ENCODE results near the gene ALKBH8.

ALKBH8 gene, protein sequence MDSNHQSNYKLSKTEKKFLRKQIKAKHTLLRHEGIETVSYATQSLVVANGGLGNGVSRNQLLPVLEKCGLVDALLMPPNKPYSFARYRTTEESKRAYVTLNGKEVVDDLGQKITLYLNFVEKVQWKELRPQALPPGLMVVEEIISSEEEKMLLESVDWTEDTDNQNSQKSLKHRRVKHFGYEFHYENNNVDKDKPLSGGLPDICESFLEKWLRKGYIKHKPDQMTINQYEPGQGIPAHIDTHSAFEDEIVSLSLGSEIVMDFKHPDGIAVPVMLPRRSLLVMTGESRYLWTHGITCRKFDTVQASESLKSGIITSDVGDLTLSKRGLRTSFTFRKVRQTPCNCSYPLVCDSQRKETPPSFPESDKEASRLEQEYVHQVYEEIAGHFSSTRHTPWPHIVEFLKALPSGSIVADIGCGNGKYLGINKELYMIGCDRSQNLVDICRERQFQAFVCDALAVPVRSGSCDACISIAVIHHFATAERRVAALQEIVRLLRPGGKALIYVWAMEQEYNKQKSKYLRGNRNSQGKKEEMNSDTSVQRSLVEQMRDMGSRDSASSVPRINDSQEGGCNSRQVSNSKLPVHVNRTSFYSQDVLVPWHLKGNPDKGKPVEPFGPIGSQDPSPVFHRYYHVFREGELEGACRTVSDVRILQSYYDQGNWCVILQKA

GRCh38 chr11:107565219-107565937 lies at the start of gene ALKBH8:
Gene ALKBH8 (minus strand): TSS chr11:107565735. CDS start chr11:107560893, 4,842 bp downstream.
- Histone ChIP-seq H3K9ac (ENCODE audit: low read depth, low read length) (peak within 1 kb of the TSS; percentile 87), H3K36me3 (ENCODE audit: control insufficient read depth, insufficient read depth, low read length) (no peaks in the 10 kb centered on the region), H3K4me3 (ENCODE audit: low read depth, low read length) (peak within 1 kb of the TSS; percentile 99), H3K27me3 (ENCODE audit: control insufficient read depth, insufficient read depth, low read length) (no peaks in the 10 kb centered on the region), H3K4me1 (ENCODE audit: control insufficient read depth, insufficient read depth, low read length) (peaks cover under 1% of the 10 kb centered on the region), H3K9me3 (ENCODE audit: control insufficient read depth, insufficient read depth, low read length) (no peaks in the 10 kb centered on the region)

DNA sequence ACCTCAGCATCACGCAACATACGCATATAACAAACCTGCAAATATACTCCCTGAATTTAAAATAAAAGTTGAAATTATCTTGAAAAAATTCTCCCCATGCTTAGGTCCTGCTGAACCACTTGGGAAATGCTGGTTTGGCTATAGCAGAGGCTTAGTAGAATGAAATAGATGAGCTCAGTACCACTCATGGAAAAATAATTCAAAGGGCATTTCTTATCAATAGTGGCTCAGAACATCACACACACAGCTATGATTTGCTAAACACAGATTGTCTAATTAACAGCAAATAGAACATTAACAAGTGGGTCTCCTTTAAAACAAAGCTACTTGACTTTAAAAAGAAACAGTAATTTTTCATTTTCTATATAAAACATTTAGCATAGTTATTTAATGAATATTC lies 46.9 kb upstream of the ALKBH8 start:
- no peaks in the 10 kb centered on the region for H3K27me3 ChIP-seq (ENCODE audit: control insufficient read depth, insufficient read depth, low read length)
- no peaks in the 10 kb centered on the region for H3K36me3 ChIP-seq (ENCODE audit: control insufficient read depth, insufficient read depth, low read length)
- no peaks in the 10 kb centered on the region for H3K9me3 ChIP-seq (ENCODE audit: control insufficient read depth, insufficient read depth, low read length)
- peaks cover 7% of the 10 kb centered on the region for H3K4me1 ChIP-seq (ENCODE audit: control insufficient read depth, insufficient read depth, low read length)
- H3K4me3 ChIP-seq (ENCODE audit: low read depth, low read length) = no peak overlapping the region
- no peak overlapping the region for H3K9ac ChIP-seq (ENCODE audit: low read depth, low read length)

DNA sequence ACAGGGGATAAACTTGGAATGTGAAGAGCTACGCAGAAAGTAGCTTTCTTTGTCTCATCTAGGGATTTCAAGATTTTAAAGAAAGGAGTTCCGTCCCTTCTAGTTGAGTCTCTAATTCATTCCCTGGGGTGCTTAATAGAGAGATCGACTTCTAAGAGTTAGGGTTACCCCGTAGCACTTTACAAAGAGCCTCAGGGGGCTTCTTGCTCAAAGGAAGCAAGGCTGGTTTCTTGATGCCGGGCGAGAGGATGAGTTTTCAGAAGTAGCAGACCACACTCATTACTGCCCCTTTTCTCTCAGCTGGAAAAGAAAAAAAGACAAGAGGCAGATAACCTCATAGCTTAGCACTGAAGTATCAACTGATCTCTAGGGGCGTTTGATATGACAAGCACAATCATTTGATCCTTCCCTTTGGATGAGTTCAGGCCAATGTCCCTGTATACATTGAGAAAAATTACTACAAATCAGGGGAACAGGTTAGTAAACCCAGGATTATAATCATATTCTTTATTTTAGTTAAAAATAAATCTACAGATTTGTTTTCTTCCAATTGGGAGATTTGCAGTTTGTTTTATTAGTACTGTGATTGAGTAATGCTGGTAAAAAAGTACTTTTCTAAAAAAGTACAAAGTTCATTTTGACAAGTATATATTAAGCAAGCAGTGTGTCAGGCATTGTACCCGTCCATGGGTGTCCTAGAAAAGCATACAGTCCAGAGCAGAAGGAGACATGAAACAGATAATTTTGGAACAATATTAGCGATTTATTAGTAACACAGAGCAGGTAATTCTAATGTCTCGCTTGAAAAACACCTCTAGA lies 44.1 kb upstream of the ALKBH8 start:
- Histone ChIP-seq H3K4me1 (ENCODE audit: control insufficient read depth, insufficient read depth, low read length) (peaks cover 7% of the 10 kb centered on the region), H3K36me3 (ENCODE audit: control insufficient read depth, insufficient read depth, low read length) (no peaks in the 10 kb centered on the region), H3K9me3 (ENCODE audit: control insufficient read depth, insufficient read depth, low read length) (no peaks in the 10 kb centered on the region), H3K27me3 (ENCODE audit: control insufficient read depth, insufficient read depth, low read length) (no peaks in the 10 kb centered on the region), H3K9ac (ENCODE audit: low read depth, low read length) (no peak overlapping the region), H3K4me3 (ENCODE audit: low read depth, low read length) (no peak overlapping the region)

DNA sequence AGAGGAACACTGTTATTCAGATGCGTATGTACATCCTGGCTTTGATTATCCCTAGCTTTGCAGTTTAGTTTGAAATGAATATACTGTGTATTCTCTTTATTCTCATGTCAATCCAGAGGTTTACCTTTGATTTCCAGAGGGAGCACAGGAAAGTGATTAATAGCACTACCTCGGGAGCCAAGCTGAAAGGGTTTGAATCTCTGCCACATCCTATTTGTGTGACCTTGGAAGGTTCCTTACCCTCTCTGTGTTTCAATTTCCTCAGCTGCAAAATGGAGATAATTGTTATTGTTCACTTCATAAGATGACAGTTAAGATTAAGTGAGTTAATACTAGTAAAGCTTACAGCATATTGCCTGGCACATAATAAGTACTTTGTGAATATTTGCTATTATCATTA lies 43.3 kb upstream of the ALKBH8 start:
- H3K36me3 ChIP-seq (ENCODE audit: control insufficient read depth, insufficient read depth, low read length) = no peaks in the 10 kb centered on the region
- no peaks in the 10 kb centered on the region for H3K9me3 ChIP-seq (ENCODE audit: control insufficient read depth, insufficient read depth, low read length)
- no peak overlapping the region for H3K9ac ChIP-seq (ENCODE audit: low read depth, low read length)
- no peak overlapping the region for H3K4me3 ChIP-seq (ENCODE audit: low read depth, low read length)
- no peaks in the 10 kb centered on the region for H3K27me3 ChIP-seq (ENCODE audit: control insufficient read depth, insufficient read depth, low read length)
- H3K4me1 ChIP-seq (ENCODE audit: control insufficient read depth, insufficient read depth, low read length) = peaks cover 7% of the 10 kb centered on the region

- Histone ChIP-seq H3K36me3 (ENCODE audit: control insufficient read depth, insufficient read depth, low read length) (no peaks in the 10 kb centered on the region), H3K9ac (ENCODE audit: low read depth, low read length) (no peak overlapping the region), H3K4me3 (ENCODE audit: low read depth, low read length) (no peak overlapping the region), H3K27me3 (ENCODE audit: control insufficient read depth, insufficient read depth, low read length) (no peaks in the 10 kb centered on the region), H3K4me1 (ENCODE audit: control insufficient read depth, insufficient read depth, low read length) (peaks cover 7% of the 10 kb centered on the region), H3K9me3 (ENCODE audit: control insufficient read depth, insufficient read depth, low read length) (no peaks in the 10 kb centered on the region)
These were observed 40.6 kb upstream of the ALKBH8 start for GRCh38 chr11:107606141-107606540.

DNA sequence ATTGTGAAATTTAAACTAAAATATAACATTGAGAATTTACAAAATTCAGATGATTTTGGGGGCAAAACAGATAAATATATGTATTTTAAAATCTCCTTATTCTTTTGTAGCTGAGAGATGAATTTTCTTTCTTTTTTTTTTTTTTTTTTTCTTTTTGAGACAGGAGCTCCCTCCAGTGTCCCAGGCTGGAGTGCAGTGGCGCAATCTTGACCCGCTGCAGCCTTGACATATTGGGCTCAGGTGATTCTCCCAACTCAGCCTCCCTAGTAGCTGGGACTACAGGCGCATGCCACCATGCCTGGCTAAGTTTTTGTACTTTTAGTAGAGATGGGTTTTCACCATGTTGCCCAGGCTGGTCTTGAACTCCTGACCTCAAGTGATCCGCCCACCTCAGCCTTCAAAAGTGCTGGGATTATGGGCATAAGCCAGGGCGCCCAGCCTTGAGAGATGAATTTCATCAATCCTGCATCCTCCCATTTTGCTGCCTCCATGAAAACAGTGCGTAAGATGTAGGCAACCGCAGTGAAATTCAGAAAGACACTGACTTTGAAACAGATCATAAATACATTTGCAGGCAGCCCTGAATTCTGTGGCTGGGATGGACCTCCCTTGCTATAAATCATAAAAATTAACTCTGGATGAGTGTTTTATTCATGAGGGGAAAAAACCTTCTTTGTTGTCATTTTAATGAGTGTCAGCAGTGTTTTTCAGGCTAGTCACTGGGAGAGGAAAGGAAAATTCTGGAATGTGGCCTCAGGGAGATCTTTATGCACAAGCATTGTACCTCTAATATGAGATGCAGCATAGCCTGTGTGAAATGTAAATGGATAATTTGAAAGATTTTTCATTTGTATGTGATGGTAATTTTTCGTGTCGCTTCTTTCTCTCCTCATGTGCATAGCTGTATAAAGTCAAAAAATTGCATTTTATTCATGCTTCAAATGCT lies 39.8 kb upstream of the ALKBH8 start:
- no peaks in the 10 kb centered on the region for H3K27me3 ChIP-seq (ENCODE audit: control insufficient read depth, insufficient read depth, low read length)
- H3K4me3 ChIP-seq (ENCODE audit: low read depth, low read length) = no peak overlapping the region
- H3K9ac ChIP-seq (ENCODE audit: low read depth, low read length) = no peak overlapping the region
- H3K9me3 ChIP-seq (ENCODE audit: control insufficient read depth, insufficient read depth, low read length) = no peaks in the 10 kb centered on the region
- no peaks in the 10 kb centered on the region for H3K36me3 ChIP-seq (ENCODE audit: control insufficient read depth, insufficient read depth, low read length)
- H3K4me1 ChIP-seq (ENCODE audit: control insufficient read depth, insufficient read depth, low read length) = peaks cover 7% of the 10 kb centered on the region

DNA sequence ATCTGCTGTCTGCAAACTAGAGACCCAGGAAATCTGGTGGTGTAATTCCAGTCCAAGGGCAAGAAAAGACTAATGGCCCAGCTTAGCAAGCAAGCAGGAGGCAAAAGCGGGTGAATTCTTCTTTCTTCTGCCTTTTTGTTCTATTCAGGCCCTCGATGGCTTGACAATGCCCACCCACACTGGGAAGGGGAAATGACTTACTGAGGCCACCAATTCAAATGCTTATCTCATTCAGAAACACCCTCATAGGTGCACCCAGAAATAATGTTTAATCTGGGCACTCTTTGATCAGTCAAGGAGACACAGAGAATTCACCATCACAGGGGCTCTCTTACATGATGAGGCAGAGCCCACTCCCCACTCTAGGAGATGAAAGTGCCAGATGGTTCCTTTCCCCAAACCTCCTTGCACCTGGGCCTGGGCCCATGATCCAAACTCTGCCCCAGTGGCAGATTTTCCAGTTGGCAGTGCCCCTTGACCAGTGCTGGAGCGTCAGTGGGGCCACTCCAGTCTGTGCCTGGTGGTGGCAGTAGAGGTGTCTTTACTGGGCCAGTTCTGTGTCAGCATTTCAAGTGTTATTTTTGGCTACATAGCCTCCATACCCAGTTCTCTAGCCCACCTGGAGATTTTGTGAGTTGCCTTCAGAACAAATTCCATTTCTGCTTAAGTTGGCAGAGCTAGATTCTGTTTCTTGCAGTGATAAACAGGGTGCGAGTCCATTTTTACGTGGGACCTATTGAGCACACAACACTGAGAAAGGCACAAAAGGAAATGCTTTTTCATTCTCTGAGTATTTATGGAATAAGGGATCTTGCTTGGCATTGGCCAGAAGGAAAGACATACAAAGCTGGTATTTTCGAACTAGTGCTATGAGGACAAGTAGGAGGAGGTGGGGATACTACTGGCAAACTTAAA lies 32.9 kb upstream of the ALKBH8 start:
- Histone ChIP-seq H3K9ac (ENCODE audit: low read depth, low read length) (no peak overlapping the region), H3K4me3 (ENCODE audit: low read depth, low read length) (no peak overlapping the region), H3K27me3 (ENCODE audit: control insufficient read depth, insufficient read depth, low read length) (peaks cover 19% of the 10 kb centered on the region), H3K36me3 (ENCODE audit: control insufficient read depth, insufficient read depth, low read length) (no peaks in the 10 kb centered on the region), H3K4me1 (ENCODE audit: control insufficient read depth, insufficient read depth, low read length) (peaks cover 9% of the 10 kb centered on the region), H3K9me3 (ENCODE audit: control insufficient read depth, insufficient read depth, low read length) (no peaks in the 10 kb centered on the region)

DNA sequence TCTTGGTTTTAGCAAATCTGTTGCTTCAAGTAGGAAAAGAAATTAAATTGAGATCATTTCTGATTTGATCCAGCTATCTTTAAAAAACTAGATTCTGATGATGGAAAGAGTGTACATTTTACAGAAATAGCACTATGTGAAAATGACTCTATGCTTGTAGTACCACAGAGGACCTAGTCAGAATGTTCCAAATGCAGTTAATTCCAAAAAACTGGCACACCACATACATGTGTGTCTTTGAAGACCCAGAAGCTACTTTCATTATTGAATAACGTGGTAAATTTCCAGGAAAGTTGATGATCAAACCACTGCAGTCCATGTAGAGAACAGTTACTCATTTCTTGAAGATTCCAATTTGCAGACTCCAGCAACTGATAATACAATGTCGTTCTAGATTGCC lies 29.2 kb upstream of the ALKBH8 start:
- no peak overlapping the region for H3K4me3 ChIP-seq (ENCODE audit: low read depth, low read length)
- H3K27me3 ChIP-seq (ENCODE audit: control insufficient read depth, insufficient read depth, low read length) = peaks cover 52% of the 10 kb centered on the region

DNA sequence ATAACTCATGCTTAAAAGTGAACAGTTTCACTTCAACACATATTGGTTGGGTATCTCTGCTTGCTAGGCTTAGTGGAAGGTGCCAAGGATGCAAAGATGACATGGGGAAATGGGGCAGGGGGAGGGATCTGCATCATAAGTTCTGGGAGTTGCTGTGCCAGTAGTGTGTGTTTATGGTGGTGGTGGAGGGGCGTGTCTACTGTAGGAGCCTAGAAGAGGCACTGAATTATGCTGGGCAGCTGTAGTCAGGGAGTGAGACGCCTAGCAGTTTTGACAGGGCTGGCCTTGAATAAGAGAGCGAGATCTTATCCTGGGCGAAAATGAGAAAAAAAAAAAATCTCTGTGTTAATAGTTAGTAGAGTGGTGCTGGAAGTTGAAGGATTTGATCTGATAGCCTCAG lies 28.4 kb upstream of the ALKBH8 start:
- H3K27me3 ChIP-seq (ENCODE audit: control insufficient read depth, insufficient read depth, low read length) = peaks cover 60% of the 10 kb centered on the region
- H3K4me3 ChIP-seq (ENCODE audit: low read depth, low read length) = no peak overlapping the region
- H3K36me3 ChIP-seq (ENCODE audit: control insufficient read depth, insufficient read depth, low read length) = no peaks in the 10 kb centered on the region
- H3K9me3 ChIP-seq (ENCODE audit: control insufficient read depth, insufficient read depth, low read length) = no peaks in the 10 kb centered on the region
- peaks cover 16% of the 10 kb centered on the region for H3K4me1 ChIP-seq (ENCODE audit: control insufficient read depth, insufficient read depth, low read length)
- H3K9ac ChIP-seq (ENCODE audit: low read depth, low read length) = no peak overlapping the region

More for the DNA sequence above, 29.2 kb upstream of the ALKBH8 start:
- no peak overlapping the region for H3K9ac ChIP-seq (ENCODE audit: low read depth, low read length)
- H3K4me1 ChIP-seq (ENCODE audit: control insufficient read depth, insufficient read depth, low read length) = peaks cover 14% of the 10 kb centered on the region
- H3K9me3 ChIP-seq (ENCODE audit: control insufficient read depth, insufficient read depth, low read length) = no peaks in the 10 kb centered on the region
- H3K36me3 ChIP-seq (ENCODE audit: control insufficient read depth, insufficient read depth, low read length) = no peaks in the 10 kb centered on the region

DNA sequence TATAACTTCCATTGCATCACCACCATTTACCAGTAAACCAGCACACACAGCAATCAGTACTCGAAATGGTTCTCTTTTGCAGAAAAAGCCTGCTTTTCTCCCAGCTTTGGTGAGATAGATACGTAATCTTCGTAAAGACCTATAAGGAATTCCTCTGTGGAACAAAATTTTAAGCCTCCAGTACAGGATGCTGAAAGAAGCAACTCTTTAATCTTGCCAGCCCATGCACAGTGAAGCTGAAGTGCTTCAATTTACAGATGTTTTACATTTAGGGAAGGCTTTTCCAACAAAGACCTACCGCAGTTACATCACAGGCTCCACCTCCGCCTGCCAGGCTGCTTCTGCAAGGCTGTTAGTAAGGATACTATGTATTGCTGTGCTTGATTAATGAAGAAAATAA lies 27.3 kb upstream of the ALKBH8 start:
- no peaks in the 10 kb centered on the region for H3K36me3 ChIP-seq (ENCODE audit: control insufficient read depth, insufficient read depth, low read length)
- peaks cover 13% of the 10 kb centered on the region for H3K4me1 ChIP-seq (ENCODE audit: control insufficient read depth, insufficient read depth, low read length)
- H3K4me3 ChIP-seq (ENCODE audit: low read depth, low read length) = peak overlapping the region; percentile 86
- H3K9me3 ChIP-seq (ENCODE audit: control insufficient read depth, insufficient read depth, low read length) = no peaks in the 10 kb centered on the region
- H3K27me3 ChIP-seq (ENCODE audit: control insufficient read depth, insufficient read depth, low read length) = peaks cover 71% of the 10 kb centered on the region
- H3K9ac ChIP-seq (ENCODE audit: low read depth, low read length) = no peak overlapping the region
